CD14-positive monocyte (primary cell): ENCODE measurements around the gene LSM3. TPM values are rescaled to one million over a fixed set of nuclear protein-coding genes. Genes with fewer than 3 reads are reported as not detected.

Experiments used
- DNase-seq, 3 donors: peaks; one replicate each; pipeline ENCODE4 v3.0.0-alpha.2; 2011 to 2022
- H2AFZ ChIP-seq: 2 replicates; pipeline ENCODE4 v1.6.0; 2012; ENCODE audit warnings: mild to moderate bottlenecking, low read depth, low read length, inconsistent platforms; ENCODE audit not compliant: insufficient read depth, poor library complexity, severe bottlenecking
- H3K27ac ChIP-seq, 2 donors: 1 replicate in 1 of 2; 2 replicates in 1 of 2; pipeline ENCODE4 v1.5.1; 2012 to 2013; ENCODE audit warnings: low read length in 2 of 2, control low read depth in 1 of 2, inconsistent platforms in 1 of 2, low read depth in 1 of 2, mild to moderate bottlenecking in 1 of 2
- H3K27me3 ChIP-seq, 2 donors: one replicate each; pipeline versions ENCODE4 v1.6.0 to v1.6.1; 2011 to 2013; ENCODE audit warnings: low read length in 2 of 2; ENCODE audit not compliant: control insufficient read depth in 2 of 2, insufficient read depth in 2 of 2
- H3K36me3 ChIP-seq, 2 donors: replicated peaks in 1 of 2; 1 replicate in 1 of 2; 2 replicates in 1 of 2; pipeline versions ENCODE4 v1.5.1 to v1.6.1; 2012 to 2013; ENCODE audit warnings: low read length in 2 of 2, control low read depth in 1 of 2, inconsistent platforms in 1 of 2, mild to moderate bottlenecking in 1 of 2; ENCODE audit not compliant: insufficient read depth in 2 of 2, control insufficient read depth in 1 of 2
- H3K4me1 ChIP-seq, 2 donors: 1 replicate in 1 of 2; 2 replicates in 1 of 2; pipeline versions ENCODE4 v1.5.1 to v1.6.1; 2012 to 2013; ENCODE audit warnings: low read length in 2 of 2, control low read depth in 1 of 2, inconsistent platforms in 1 of 2, mild to moderate bottlenecking in 1 of 2, moderate library complexity in 1 of 2; ENCODE audit not compliant: insufficient read depth in 2 of 2, control insufficient read depth in 1 of 2
- H3K4me2 ChIP-seq: replicated peaks from 2 replicates; pipeline ENCODE3; 2012; ENCODE audit warnings: low read length, moderate library complexity, mild to moderate bottlenecking; ENCODE audit not compliant: poor library complexity, severe bottlenecking; ENCODE audit errors: extremely low read depth
- H3K4me3 ChIP-seq, 3 experiments: fragments of 200-600 bp in 1 of 3; sonication (generic) in 1 of 3; replicated peaks in 1 of 3; 1 replicate in 2 of 3; 2 replicates in 1 of 3; pipeline ENCODE4 v1.5.1; 2011 to 2013; ENCODE audit warnings: low read length in 3 of 3, mild to moderate bottlenecking in 3 of 3, control low read depth in 2 of 3, low read depth in 2 of 3, inconsistent platforms in 1 of 3, moderate library complexity in 1 of 3
- H3K79me2 ChIP-seq: 2 replicates; pipeline ENCODE4 v1.6.0; 2012; ENCODE audit warnings: mild to moderate bottlenecking, control low read depth, inconsistent platforms, low read length, moderate library complexity; ENCODE audit not compliant: insufficient read depth
- H3K9ac ChIP-seq: 2 replicates; pipeline ENCODE4 v1.6.0; 2017; ENCODE audit warnings: low read length, mild to moderate bottlenecking; ENCODE audit not compliant: insufficient read depth, poor library complexity, severe bottlenecking
- H3K9me3 ChIP-seq, 2 donors: replicated peaks in 1 of 2; 1 replicate in 1 of 2; 2 replicates in 1 of 2; pipeline versions ENCODE4 v1.5.1 to v1.6.1; 2012 to 2013; ENCODE audit warnings: low read length in 2 of 2, control low read depth in 1 of 2; ENCODE audit not compliant: control insufficient read depth in 1 of 2, insufficient read depth in 1 of 2
- H4K20me1 ChIP-seq: 2 replicates; pipeline ENCODE4 v1.6.0; 2012; ENCODE audit warnings: mild to moderate bottlenecking, low read length, control low read depth, moderate library complexity; ENCODE audit not compliant: insufficient read depth
- H3K27ac Mint-ChIP-seq, 7 donors: one replicate each; pipeline ENCODE4 v1.8.0; 2020; ENCODE audit warnings: mild to moderate bottlenecking in 7 of 7, mixed read lengths in 7 of 7, moderate library complexity in 6 of 7, inconsistent platforms in 2 of 7
- H3K27me3 Mint-ChIP-seq, 3 donors: one replicate each; pipeline ENCODE4 v1.8.0; 2021 to 2022; ENCODE audit warnings: low read depth in 3 of 3, mild to moderate bottlenecking in 3 of 3, mixed read lengths in 3 of 3, moderate library complexity in 3 of 3, inconsistent platforms in 1 of 3
- H3K36me3 Mint-ChIP-seq, 2 donors: one replicate each; pipeline ENCODE4 v1.8.0; 2020; ENCODE audit warnings: mixed read lengths in 2 of 2, inconsistent platforms in 1 of 2, mild to moderate bottlenecking in 1 of 2
- H3K4me1 Mint-ChIP-seq: one replicate; pipeline ENCODE4 v1.8.0; 2020; ENCODE audit warnings: mild to moderate bottlenecking, mixed read lengths
- H3K4me3 Mint-ChIP-seq, 2 donors: one replicate each; pipeline ENCODE4 v1.8.0; 2020; ENCODE audit warnings: mild to moderate bottlenecking in 2 of 2, mixed read lengths in 2 of 2, moderate library complexity in 1 of 2
- H3K9me3 Mint-ChIP-seq, 7 donors: one replicate each; pipeline ENCODE4 v1.8.0; 2020 to 2022; ENCODE audit warnings: mixed read lengths in 7 of 7, mild to moderate bottlenecking in 6 of 7, moderate library complexity in 6 of 7, inconsistent platforms in 2 of 7
- CTCF ChIP-seq: fragments of 200-600 bp; IDR thresholded peaks from one replicate; pipeline ENCODE4 v1.8.0; 2022; ENCODE audit warnings: antibody characterized with exemption, mild to moderate bottlenecking
- WGBS: methylation state at CpG from one replicate; pipeline ENCODE4 v1.1.5; 2013; ENCODE audit warnings: missing lambda C conversion rate; ENCODE audit not compliant: insufficient coverage; 5-methylcytosine and 5-hydroxymethylcytosine counted together
- intact Hi-C, 2 donors: fragments of 100-400 bp; cut with micrococcal nuclease; formaldehyde crosslinking; loops; one replicate each; pipeline versions ENCODE4 v1.15.0 to v1.15.1; 2023
- polyA plus RNA-seq, 3 donors: library from polyadenylated mRNA; depleted of rRNA in 1 of 3; unstranded in 2 of 3; stranded (reverse) in 1 of 3; fragments of 300-500 nt in 2 of 3; fragments of >200 nt in 1 of 3; fragmentation: Illumina TruSeq in 2 of 3; gene quantifications; 1 replicate in 2 of 3; 2 replicates in 1 of 3; pipeline ENCODE4 v1.2.3, GENCODE V29; 2012 to 2021

The LSM3 gene
- polyA plus RNA-seq, 3 donors: 4.1 to 23.2 (median 19.8) TPM

- Histone ChIP-seq H3K4me2 (no peak overlapping the region), H3K36me3 (peaks cover 38 to 68% of the 10 kb centered on the region in 2 donors), H3K27ac (no peak overlapping the region), H3K4me1 (peaks cover 0 to under 1% of the 10 kb centered on the region in 2 donors), H3K9me3 (no peaks in the 10 kb centered on the region), H3K27me3 (no peaks in the 10 kb centered on the region), H4K20me1 (no peaks in the 10 kb centered on the region), H3K9ac (no peak overlapping the region), H3K4me3 (no peak overlapping the region), H3K79me2 (no peaks in the 10 kb centered on the region), H2AFZ (no peak overlapping the region)
- TF ChIP-seq CTCF: no peak
- DNase-seq: no peak
- peaks cover 2% of the 10 kb centered on the region for H3K4me1 Mint-ChIP-seq
- peak overlapping the region in 4 of 7 donors; percentile 3 to 56 (median 28) for H3K27ac Mint-ChIP-seq
- H3K4me3 Mint-ChIP-seq: no peak overlapping the region
- peaks cover 71 to 73% of the 10 kb centered on the region in 2 donors for H3K36me3 Mint-ChIP-seq
- intact Hi-C loops: no loop called here
- peaks cover 0 to 2% (median 0%) of the 10 kb centered on the region in 3 donors for H3K27me3 Mint-ChIP-seq
- peaks cover 0 to 1% (median 0%) of the 10 kb centered on the region in 7 donors for H3K9me3 Mint-ChIP-seq
- 93% methylated on average over 4 of the region's 4 CpGs for WGBS
These were observed 25.7 kb upstream of the LSM3 start for GRCh38 chr3:14152963-14153355.

- no peak overlapping the region for H3K27ac ChIP-seq
- peaks cover 0 to 1% (median 0%) of the 10 kb centered on the region in 7 donors for H3K9me3 Mint-ChIP-seq
- H3K4me1 ChIP-seq: no peaks in the 10 kb centered on the region
- H3K9me3 ChIP-seq: no peaks in the 10 kb centered on the region
- no peaks in the 10 kb centered on the region for H3K79me2 ChIP-seq
- H4K20me1 ChIP-seq: no peaks in the 10 kb centered on the region
- H3K4me1 Mint-ChIP-seq: peaks cover 2% of the 10 kb centered on the region
- H3K27me3 Mint-ChIP-seq: peaks cover 0 to 2% (median 0%) of the 10 kb centered on the region in 3 donors
- intact Hi-C loops: no loop called here
- H3K4me3 Mint-ChIP-seq: no peak overlapping the region
- H3K36me3 ChIP-seq: peaks cover 43 to 72% of the 10 kb centered on the region in 2 donors
- H3K36me3 Mint-ChIP-seq: peaks cover 71 to 72% of the 10 kb centered on the region in 2 donors
- no peak overlapping the region for H2AFZ ChIP-seq
- WGBS: 100% methylated on average over 2 of the region's 6 CpGs
- H3K27ac Mint-ChIP-seq: peak overlapping the region in 3 of 7 donors; percentile 21 to 25 (median 21)
- DNase-seq: no peak
- no peak overlapping the region for H3K4me3 ChIP-seq
- no peaks in the 10 kb centered on the region for H3K27me3 ChIP-seq
- TF ChIP-seq CTCF: no peak
- no peak overlapping the region for H3K9ac ChIP-seq
- no peak overlapping the region for H3K4me2 ChIP-seq
These were observed 25.0 kb upstream of the LSM3 start for GRCh38 chr3:14153663-14154062.
